Measurements from ENCODE around the gene IL21.
A peak's percentile ranks its signal among the peaks of the same experiment; 100 is the strongest.

DNA sequence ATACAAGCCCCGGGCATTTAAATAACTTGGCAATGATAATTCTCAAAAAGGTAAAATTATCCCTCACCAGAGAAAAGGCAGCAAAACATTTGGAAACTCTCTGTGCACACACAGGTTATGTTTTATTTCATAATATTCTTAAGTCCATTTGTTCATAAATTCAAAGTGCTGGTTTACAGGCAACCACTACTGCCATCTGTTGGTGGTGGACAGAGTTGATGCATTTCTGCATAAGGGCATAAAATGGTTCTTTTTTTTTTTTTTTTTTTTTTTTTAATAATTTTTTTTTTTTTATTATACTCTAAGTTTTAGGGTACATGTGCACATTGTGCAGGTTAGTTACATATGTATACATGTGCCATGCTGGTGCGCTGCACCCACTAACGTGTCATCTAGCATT is 31.5 kb upstream of the IL21 start:
- TF ChIP-seq, protein P1, sequence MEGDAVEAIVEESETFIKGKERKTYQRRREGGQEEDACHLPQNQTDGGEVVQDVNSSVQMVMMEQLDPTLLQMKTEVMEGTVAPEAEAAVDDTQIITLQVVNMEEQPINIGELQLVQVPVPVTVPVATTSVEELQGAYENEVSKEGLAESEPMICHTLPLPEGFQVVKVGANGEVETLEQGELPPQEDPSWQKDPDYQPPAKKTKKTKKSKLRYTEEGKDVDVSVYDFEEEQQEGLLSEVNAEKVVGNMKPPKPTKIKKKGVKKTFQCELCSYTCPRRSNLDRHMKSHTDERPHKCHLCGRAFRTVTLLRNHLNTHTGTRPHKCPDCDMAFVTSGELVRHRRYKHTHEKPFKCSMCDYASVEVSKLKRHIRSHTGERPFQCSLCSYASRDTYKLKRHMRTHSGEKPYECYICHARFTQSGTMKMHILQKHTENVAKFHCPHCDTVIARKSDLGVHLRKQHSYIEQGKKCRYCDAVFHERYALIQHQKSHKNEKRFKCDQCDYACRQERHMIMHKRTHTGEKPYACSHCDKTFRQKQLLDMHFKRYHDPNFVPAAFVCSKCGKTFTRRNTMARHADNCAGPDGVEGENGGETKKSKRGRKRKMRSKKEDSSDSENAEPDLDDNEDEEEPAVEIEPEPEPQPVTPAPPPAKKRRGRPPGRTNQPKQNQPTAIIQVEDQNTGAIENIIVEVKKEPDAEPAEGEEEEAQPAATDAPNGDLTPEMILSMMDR (IDR thresholded peaks at IDR 0.05) = peak in 8 of 12 donors; percentile 11 to 46 (median 38)
- no peak for TF ChIP-seq POLR2A (IDR thresholded peaks at IDR 0.05)

Measured in heart left ventricle (tissue), 13 donors.